ENCODE data around the gene DDX31.
"Not testable (repeated sequence)": the region's sequence is repeated elsewhere in the genome, so short reads cannot be mapped to it uniquely, and the experiment has no call there.

Gene DDX31

GRCh38 chr9:132669698-132670456 is at the start of gene DDX31:
DDX31 (minus strand) TSS chr9:132669983; CDS start chr9:132669934, 49 bp downstream.
- DNase-seq = peak; percentile 92

GRCh38 chr9:132718381-132718928 is 48.7 kb upstream of the DDX31 start:
- DNase-seq = not testable (repeated sequence)

- no peak for DNase-seq
Observed at GRCh38 chr9:132717326-132717945, 47.7 kb upstream of the DDX31 start.

DNA sequence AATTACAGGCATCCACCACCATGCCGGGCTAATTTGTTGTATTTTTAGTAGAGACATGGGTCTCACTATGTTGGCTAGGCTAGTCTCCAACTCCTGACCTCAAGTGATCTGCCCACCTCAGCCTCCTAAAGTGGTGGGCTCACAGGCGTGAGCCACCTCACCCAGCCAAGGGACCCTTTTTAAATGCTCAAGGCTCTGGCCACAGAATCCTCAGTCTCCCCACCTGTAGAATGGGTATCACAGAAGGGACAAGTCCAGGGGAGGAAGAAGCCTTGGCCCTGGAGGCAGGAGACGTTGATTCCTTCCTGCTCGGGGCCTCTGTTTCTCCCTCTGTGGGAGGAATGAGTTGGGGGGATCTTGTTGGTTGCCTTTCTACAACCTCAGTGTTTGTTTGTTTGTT is 46.2 kb upstream of the DDX31 start:
- DNase-seq = no peak

GRCh38 chr9:132712753-132713152 is 43.0 kb upstream of the DDX31 start:
- no peak for DNase-seq

DNA sequence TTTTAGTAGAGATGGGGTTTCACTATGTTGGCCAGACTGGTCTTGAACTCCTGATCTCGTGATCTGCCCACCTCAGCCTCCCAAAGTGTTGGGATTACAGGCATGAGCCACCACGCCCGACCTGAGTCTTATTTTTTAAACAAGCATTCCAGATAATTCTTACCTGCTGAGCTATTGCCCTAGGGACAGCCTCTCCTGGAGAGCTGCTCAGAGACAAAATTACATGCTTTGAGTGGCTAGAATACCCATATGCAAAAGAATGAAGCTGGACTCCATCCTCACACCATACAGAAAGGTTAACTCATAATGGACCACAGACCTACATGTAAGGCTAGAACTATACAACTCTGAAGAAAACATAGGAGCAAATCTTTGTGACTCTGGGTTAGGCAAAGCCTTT is 42.1 kb upstream of the DDX31 start:
- no peak for DNase-seq

GRCh38 chr9:132711152-132711551 is 41.4 kb upstream of the DDX31 start:
- DNase-seq = not testable (repeated sequence)

DNA sequence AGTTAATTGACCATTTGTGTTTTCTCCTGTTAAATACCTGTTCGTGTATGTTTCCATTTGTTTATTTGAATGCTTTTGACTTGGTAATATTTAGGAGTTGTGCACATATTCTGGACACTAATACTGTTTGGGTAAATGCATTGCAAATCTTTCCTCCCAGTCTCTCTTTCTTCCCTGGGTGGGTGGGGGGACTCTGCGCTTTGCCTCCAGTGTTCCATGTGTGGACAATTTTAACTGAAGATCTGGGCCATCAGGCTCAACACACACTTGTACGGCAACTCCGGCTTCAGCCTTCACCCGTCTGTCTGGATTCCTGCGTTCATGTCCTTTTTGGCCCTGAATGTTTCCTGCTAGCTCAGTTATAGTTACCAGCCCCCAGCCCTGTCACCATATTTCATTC is 40.5 kb upstream of the DDX31 start:
- no peak for DNase-seq

DNA sequence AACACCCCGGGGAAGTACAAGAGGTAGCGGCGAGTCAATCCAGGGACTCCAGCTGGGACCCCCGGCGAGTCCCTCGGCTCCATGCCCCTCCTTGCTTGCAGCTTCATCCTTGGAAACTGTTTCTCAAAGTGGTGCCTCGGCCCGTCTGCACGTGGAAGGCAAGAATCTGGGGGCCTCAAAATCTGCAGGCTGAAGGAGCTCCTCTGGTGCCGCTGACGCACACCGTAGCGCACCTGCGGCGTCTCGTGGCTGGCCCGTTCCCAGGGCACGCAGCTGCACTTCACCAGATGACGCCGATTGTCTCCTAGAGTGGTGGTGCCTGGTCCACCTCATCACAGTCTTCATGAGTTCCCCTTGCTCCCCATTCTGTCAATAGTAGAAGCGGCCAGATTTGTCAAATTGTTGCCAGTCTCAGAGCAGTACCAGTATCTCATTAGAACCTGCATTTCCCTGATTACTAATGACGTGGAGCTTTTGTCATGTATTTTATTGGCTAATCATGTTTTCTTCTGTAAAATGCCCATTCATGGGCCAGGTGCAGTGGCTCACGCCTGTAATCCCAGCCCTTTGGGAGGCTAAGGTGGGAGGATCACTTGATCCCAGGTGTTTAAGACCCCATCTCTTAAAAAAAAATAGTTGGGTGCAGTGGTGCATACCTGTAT is 39.1 kb upstream of the DDX31 start:
- DNase-seq = no peak

DNA sequence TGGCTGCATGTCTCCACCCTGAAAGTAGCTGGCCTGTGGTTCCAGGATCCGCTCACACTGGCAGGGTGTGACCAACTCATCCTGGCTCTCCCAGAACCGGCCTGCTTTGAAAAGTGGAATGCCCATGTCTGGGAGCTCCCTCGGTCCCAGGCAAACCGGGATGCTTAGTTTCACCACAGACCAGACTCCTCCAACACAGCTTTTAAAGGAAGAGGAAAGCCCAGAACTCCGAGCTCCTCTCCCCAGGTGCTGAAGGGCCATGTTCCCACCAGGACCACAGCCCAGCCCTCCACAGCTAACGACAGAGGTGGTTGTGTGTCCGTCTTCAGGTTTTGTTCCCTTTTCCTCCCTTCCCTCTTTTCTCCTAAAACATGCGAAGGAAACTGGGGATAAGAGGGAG is 38.5 kb upstream of the DDX31 start:
- no peak for DNase-seq

GRCh38 chr9:132703336-132703735 is 33.6 kb upstream of the DDX31 start:
- no peak for DNase-seq

GRCh38 chr9:132702254-132702653 is 32.5 kb upstream of the DDX31 start:
- DNase-seq = no peak

DNA sequence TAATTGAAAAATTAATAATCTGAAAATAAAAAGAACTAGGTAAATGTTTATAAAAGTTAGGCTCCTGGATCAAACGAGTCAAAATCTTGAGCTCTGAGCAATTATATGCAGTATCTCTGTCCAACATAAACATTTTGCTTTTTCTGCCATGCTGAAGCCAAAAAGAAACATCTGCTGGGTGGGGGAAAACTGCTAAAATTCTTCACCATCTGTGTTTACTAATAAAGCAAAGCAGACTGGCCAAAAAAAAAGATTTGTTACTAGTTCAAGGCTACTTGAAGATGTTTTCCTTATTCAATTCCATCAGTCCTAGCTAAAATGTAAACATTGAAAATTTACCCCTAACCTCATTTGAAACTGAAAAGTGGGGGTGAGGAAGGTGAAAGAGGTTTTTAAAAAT is 30.2 kb upstream of the DDX31 start:
- DNase-seq = no peak

- peak; percentile 21 for DNase-seq
Observed at GRCh38 chr9:132698989-132699388, 29.2 kb upstream of the DDX31 start.

DNA sequence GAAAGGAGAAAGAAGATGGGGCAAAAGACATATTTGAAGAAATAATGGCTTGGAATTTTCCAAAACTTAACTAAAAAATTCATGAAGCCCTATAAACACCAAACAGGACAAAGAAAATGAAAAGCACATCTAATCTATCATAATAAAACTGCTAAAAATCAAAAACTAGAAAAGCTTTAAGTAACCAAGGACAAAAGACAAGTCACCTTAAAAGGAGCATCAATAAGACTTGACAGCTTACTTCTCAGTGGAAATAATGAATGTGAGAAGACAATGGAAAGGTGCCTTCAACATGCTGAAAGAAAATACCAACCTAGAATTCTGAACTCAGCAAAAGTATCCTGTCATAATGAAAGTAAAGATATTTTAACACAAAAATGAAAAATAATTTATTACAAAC is 27.4 kb upstream of the DDX31 start:
- DNase-seq = peak; percentile 20

GRCh38 chr9:132694144-132694543 is 24.4 kb upstream of the DDX31 start:
- peak; percentile 68 for DNase-seq

DNA sequence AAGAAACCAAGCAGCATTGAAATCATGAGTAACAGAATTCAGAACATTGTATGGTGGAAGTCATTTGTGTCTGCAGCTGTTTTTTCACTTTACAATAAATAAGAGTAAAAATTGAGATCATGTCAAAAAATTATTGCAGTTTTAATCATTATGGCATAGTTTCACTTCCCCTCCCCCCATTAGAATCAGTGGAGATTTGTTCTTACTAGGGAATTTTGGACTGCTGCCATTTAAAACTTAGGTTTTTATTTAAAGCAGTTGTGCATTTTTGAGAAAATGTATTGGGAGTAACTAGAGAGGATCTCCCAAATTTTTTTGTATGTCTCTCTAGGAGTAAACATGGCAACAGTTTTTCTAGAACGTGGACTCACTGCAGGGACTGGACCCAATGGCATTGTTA is 20.9 kb upstream of the DDX31 start:
- no peak for DNase-seq

DNA sequence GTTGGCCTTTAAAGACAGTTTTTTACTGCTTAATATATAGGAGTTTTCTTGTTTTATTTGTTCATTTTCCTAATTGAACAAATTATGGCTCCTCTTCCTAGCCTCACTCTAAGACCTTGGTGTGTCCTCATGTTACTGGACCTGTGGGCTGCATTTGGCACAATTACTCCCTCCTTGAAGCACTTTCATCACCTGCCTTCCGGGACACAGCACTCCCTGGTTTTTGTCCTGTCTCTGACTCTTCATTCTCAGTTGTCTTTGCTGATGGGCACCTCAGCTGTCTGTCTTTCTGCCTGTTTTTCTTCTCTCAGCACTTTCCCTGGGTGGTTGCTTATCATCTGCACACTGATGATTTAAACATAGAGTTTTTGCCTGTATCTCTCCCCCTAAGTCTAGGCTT is 14.1 kb upstream of the DDX31 start:
- no peak for DNase-seq

- DNase-seq = no peak
Observed at GRCh38 chr9:132681561-132681960, 11.8 kb upstream of the DDX31 start.

- DNase-seq = no peak
Observed at GRCh38 chr9:132679946-132680625, 10.3 kb upstream of the DDX31 start.

- DNase-seq = no peak
Observed at GRCh38 chr9:132677976-132678375, 8.2 kb upstream of the DDX31 start.

DNA sequence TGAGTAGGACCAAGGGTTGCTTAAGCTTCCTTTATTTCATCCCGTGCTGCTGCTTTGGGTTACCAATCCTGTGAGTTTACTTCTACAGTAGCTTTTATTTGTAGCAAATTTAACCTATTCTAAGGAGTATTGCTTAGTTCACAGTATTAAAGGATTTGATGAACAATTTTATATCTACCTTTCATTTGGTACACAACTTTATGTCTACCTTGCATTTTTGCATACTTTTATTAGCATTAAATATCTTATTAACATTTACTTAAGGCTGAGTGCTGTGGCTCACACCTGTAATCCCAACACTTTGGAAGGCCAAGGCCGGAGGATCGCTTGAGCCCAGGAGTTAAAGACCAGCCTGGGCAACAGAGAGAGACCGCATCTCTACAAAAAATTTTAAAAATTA is 4.7 kb upstream of the DDX31 start:
- no peak for DNase-seq

DNA sequence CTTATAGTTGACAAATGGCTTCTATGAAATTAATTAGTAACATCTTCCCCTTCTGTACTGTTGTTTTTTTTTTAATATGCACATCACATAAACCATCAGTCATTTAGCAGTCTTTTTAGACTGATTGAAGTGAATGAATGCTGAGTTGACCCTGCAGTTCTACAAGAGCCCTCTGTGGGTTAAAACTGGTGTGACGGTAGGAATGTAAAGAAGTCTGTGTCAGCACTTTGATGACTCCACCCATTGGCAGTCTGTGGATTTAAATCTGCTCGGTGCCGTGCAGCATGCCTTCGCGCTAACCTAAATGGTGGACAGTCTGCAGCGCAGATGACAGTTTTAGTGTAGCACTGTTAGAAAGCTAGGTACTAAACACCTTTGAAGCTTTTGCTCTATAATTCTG is 3.6 kb upstream of the DDX31 start:
- DNase-seq = peak; percentile 83

DNA sequence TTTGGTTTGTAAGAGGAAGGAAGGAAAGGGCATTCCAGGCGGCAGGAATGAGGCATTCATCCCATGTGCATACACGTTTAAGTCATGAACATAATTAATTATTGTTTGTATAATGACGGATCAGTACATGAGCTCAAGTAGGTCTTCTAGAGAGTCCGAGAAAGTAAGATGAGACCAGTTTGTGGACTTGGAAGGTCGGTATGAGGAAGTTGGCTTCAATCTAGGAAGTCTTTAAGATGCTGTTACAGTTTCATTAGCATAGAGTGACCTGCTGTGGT is 2.6 kb upstream of the DDX31 start:
- no peak for DNase-seq

Measured in hematopoietic multipotent progenitor cell treated with erythropoietin and hydrocortisone succinate and interleukin-3 and kit ligand, for 6 days (in vitro differentiated cells).